Neuronal stem cell (in vitro differentiated cells): ENCODE data around the gene TRIM3.
A peak's percentile ranks its signal among the peaks of the same experiment; 100 is the strongest.

Experiments used
- DNase-seq: peaks from one replicate; pipeline ENCODE4 v3.0.0-alpha.2; 2013; ENCODE audit warnings: low spot score
- H2AFZ ChIP-seq: one replicate; pipeline ENCODE4 v1.6.1; 2013; ENCODE audit warnings: mild to moderate bottlenecking, low read length, inconsistent platforms
- H2AK5ac ChIP-seq: 2 replicates; pipeline ENCODE4 v1.6.1; 2013; ENCODE audit warnings: low read depth, mild to moderate bottlenecking, inconsistent platforms, low read length, moderate library complexity, mixed read lengths
- H2BK120ac ChIP-seq: 2 replicates; pipeline ENCODE4 v1.6.1; 2013; ENCODE audit warnings: low read depth, mild to moderate bottlenecking, inconsistent platforms, low read length, moderate library complexity, mixed read lengths
- H2BK12ac ChIP-seq: one replicate; pipeline ENCODE4 v1.6.1; 2013; ENCODE audit warnings: low read length, inconsistent platforms
- H2BK15ac ChIP-seq: 2 replicates; pipeline ENCODE4 v1.6.1; 2013; ENCODE audit warnings: mild to moderate bottlenecking, low read length, inconsistent platforms, mixed read lengths
- H2BK5ac ChIP-seq: one replicate; pipeline ENCODE4 v1.6.1; 2013; ENCODE audit warnings: inconsistent platforms, mild to moderate bottlenecking, low read length, moderate library complexity
- H3K14ac ChIP-seq: one replicate; pipeline ENCODE4 v1.6.1; 2013; ENCODE audit warnings: low read length, inconsistent platforms
- H3K18ac ChIP-seq: 2 replicates; pipeline ENCODE4 v1.6.1; 2013; ENCODE audit warnings: low read length, inconsistent platforms
- H3K23ac ChIP-seq: 2 replicates; pipeline ENCODE4 v1.6.1; 2013; ENCODE audit warnings: low read depth, mild to moderate bottlenecking, mixed read lengths, low read length, inconsistent platforms; ENCODE audit not compliant: poor library complexity
- H3K27ac ChIP-seq: replicated peaks from 3 replicates; pipeline ENCODE4 v1.5.1; 2013; ENCODE audit warnings: low read length, inconsistent platforms
- H3K27me3 ChIP-seq, 3 experiments: 2 replicates each; pipeline ENCODE4 v1.6.1; 2013; ENCODE audit warnings: low read length in 3 of 3, mild to moderate bottlenecking in 2 of 3, inconsistent platforms in 1 of 3, low read depth in 1 of 3, mixed read lengths in 1 of 3, moderate library complexity in 1 of 3; ENCODE audit not compliant: control insufficient read depth in 3 of 3, insufficient read depth in 3 of 3
- H3K36me3 ChIP-seq, 2 donors: replicated peaks in 1 of 2; 2 replicates each; pipeline ENCODE4 v1.6.1; 2013; ENCODE audit warnings: low read length in 2 of 2; ENCODE audit not compliant: control insufficient read depth in 2 of 2, insufficient read depth in 2 of 2
- H3K4ac ChIP-seq: 2 replicates; pipeline ENCODE4 v1.6.1; 2013; ENCODE audit warnings: inconsistent platforms, mild to moderate bottlenecking, low read length, moderate library complexity
- H3K4me1 ChIP-seq, 2 donors: 1 replicate in 1 of 2; 2 replicates in 1 of 2; pipeline ENCODE4 v1.6.1; 2013; ENCODE audit warnings: low read length in 2 of 2, low read depth in 1 of 2; ENCODE audit not compliant: control insufficient read depth in 2 of 2, insufficient read depth in 1 of 2
- H3K4me2 ChIP-seq: one replicate; pipeline ENCODE4 v1.6.1; 2013; ENCODE audit warnings: mild to moderate bottlenecking, low read length, inconsistent platforms; ENCODE audit not compliant: insufficient read depth, poor library complexity, severe bottlenecking
- H3K4me3 ChIP-seq, 2 donors: 2 replicates each; pipeline ENCODE4 v1.5.1; 2013; ENCODE audit warnings: low read length in 2 of 2, mild to moderate bottlenecking in 2 of 2, inconsistent platforms in 1 of 2, moderate library complexity in 1 of 2
- H3K79me1 ChIP-seq: one replicate; pipeline ENCODE4 v1.6.1; 2013; ENCODE audit warnings: low read depth, mild to moderate bottlenecking, inconsistent platforms, low read length, moderate library complexity
- H3K9ac ChIP-seq: one replicate; pipeline ENCODE4 v1.6.1; 2013; ENCODE audit warnings: mild to moderate bottlenecking, low read depth, low read length, inconsistent platforms; ENCODE audit not compliant: poor library complexity
- H3K9me3 ChIP-seq, 2 donors: replicated peaks in 1 of 2; 2 replicates each; pipeline versions ENCODE3 to v1.6.1; 2013; ENCODE audit warnings: low read length in 2 of 2, mild to moderate bottlenecking in 2 of 2, inconsistent platforms in 1 of 2, low read depth in 1 of 2, mixed read lengths in 1 of 2, moderate library complexity in 1 of 2; ENCODE audit not compliant: control insufficient read depth in 2 of 2, insufficient read depth in 1 of 2
- H4K8ac ChIP-seq: one replicate; pipeline ENCODE4 v1.6.1; 2013; ENCODE audit warnings: low read depth, mild to moderate bottlenecking, inconsistent platforms, low read length, moderate library complexity
- H4K91ac ChIP-seq: one replicate; pipeline ENCODE4 v1.6.1; 2013; ENCODE audit warnings: low read length, low read depth, mild to moderate bottlenecking, inconsistent platforms; ENCODE audit not compliant: poor library complexity
- WGBS, 2 donors: extraction: QIAGEN DNeasy Blood & Tissue Kit; methylation state at CpG; one replicate each; pipeline ENCODE4 v1.1.7; 2013; ENCODE audit warnings: missing lambda C conversion rate in 2 of 2, mixed read lengths in 1 of 2; ENCODE audit not compliant: insufficient read length in 2 of 2, insufficient replicate concordance in 1 of 2; ENCODE audit errors: extremely low coverage in 2 of 2; 5-methylcytosine and 5-hydroxymethylcytosine counted together

TRIM3 gene

GRCh38 chr11:6456361-6457073, 17.2 kb downstream of the TRIM3 start:
- H3K23ac ChIP-seq = peak overlapping the region; percentile 7
- no peaks in the 10 kb centered on the region for H3K27me3 ChIP-seq
- WGBS, 2 donors = no CpG with 5 or more reads among the region's 56 CpGs
- H2BK120ac ChIP-seq = no peak overlapping the region
- no peak overlapping the region for H3K4ac ChIP-seq
- no peak overlapping the region for H2AFZ ChIP-seq
- no peak overlapping the region for H2AK5ac ChIP-seq
- no peaks in the 10 kb centered on the region for H3K4me1 ChIP-seq
- H3K14ac ChIP-seq = no peak overlapping the region
- H2BK15ac ChIP-seq = no peak overlapping the region
- no peak overlapping the region for H2BK5ac ChIP-seq
- no peaks in the 10 kb centered on the region for H3K9me3 ChIP-seq
- H3K79me1 ChIP-seq = peaks cover 3% of the 10 kb centered on the region
- no peak for DNase-seq
- H3K4me2 ChIP-seq = no peak overlapping the region
- H4K91ac ChIP-seq = no peak overlapping the region
- no peak overlapping the region for H2BK12ac ChIP-seq
- H4K8ac ChIP-seq = no peak overlapping the region
- no peak overlapping the region for H3K18ac ChIP-seq
- H3K4me3 ChIP-seq = no peak overlapping the region
- no peak overlapping the region for H3K27ac ChIP-seq
- peaks cover 25 to 69% of the 10 kb centered on the region in 2 donors for H3K36me3 ChIP-seq
- no peak overlapping the region for H3K9ac ChIP-seq

GRCh38 chr11:6455070-6455469, 18.7 kb downstream of the TRIM3 start:
- H3K9me3 ChIP-seq = no peaks in the 10 kb centered on the region
- no CpG with 5 or more reads among the region's 2 CpGs for WGBS, 2 donors
- no peak overlapping the region for H3K18ac ChIP-seq
- no peak overlapping the region for H2AK5ac ChIP-seq
- H3K4ac ChIP-seq = no peak overlapping the region
- H3K9ac ChIP-seq = no peak overlapping the region
- no peak overlapping the region for H3K23ac ChIP-seq
- peaks cover 3% of the 10 kb centered on the region for H3K79me1 ChIP-seq
- no peaks in the 10 kb centered on the region for H3K27me3 ChIP-seq
- no peak overlapping the region for H3K4me2 ChIP-seq
- H2BK15ac ChIP-seq = no peak overlapping the region
- DNase-seq = no peak
- no peak overlapping the region for H2BK120ac ChIP-seq
- no peak overlapping the region for H2BK12ac ChIP-seq
- no peaks in the 10 kb centered on the region for H3K4me1 ChIP-seq
- no peak overlapping the region for H3K14ac ChIP-seq
- H3K4me3 ChIP-seq = no peak overlapping the region
- H4K91ac ChIP-seq = no peak overlapping the region
- no peak overlapping the region for H2AFZ ChIP-seq
- no peak overlapping the region for H2BK5ac ChIP-seq
- no peak overlapping the region for H3K27ac ChIP-seq
- peaks cover 33 to 78% of the 10 kb centered on the region in 2 donors for H3K36me3 ChIP-seq
- H4K8ac ChIP-seq = no peak overlapping the region

- Histone ChIP-seq H4K8ac (no peak overlapping the region), H3K9me3 (no peaks in the 10 kb centered on the region), H3K23ac (no peak overlapping the region), H2BK12ac (no peak overlapping the region), H3K14ac (no peak overlapping the region), H3K4me3 (no peak overlapping the region), H3K18ac (no peak overlapping the region), H3K36me3 (peaks cover 38 to 84% of the 10 kb centered on the region in 2 donors), H3K27me3 (no peaks in the 10 kb centered on the region), H2BK5ac (no peak overlapping the region), H2AK5ac (no peak overlapping the region), H2AFZ (no peak overlapping the region), H2BK120ac (no peak overlapping the region), H3K4me1 (no peaks in the 10 kb centered on the region), H2BK15ac (no peak overlapping the region), H3K9ac (no peak overlapping the region), H3K27ac (no peak overlapping the region), H3K4ac (no peak overlapping the region), H3K79me1 (peaks cover 3% of the 10 kb centered on the region), H3K4me2 (no peak overlapping the region), H4K91ac (no peak overlapping the region)
- DNase-seq = no peak
- no CpG with 5 or more reads among the region's 2 CpGs for WGBS, 2 donors
Measured at GRCh38 chr11:6453152-6453551, 20.6 kb downstream of the TRIM3 start.

- no peaks in the 10 kb centered on the region for H3K27me3 ChIP-seq
- no CpG with 5 or more reads among the region's 3 CpGs for WGBS, 2 donors
Measured at GRCh38 chr11:6452219-6452618, 21.5 kb downstream of the TRIM3 start.

More at GRCh38 chr11:6452219-6452618, 21.5 kb downstream of the TRIM3 start:
- H3K9me3 ChIP-seq = no peaks in the 10 kb centered on the region
- H2BK120ac ChIP-seq = no peak overlapping the region
- H2AK5ac ChIP-seq = no peak overlapping the region
- H3K79me1 ChIP-seq = peaks cover 3% of the 10 kb centered on the region
- no peak overlapping the region for H2BK12ac ChIP-seq
- no peak overlapping the region for H3K4ac ChIP-seq
- H3K4me1 ChIP-seq = no peaks in the 10 kb centered on the region
- peaks cover 36 to 75% of the 10 kb centered on the region in 2 donors for H3K36me3 ChIP-seq
- no peak overlapping the region for H2BK5ac ChIP-seq
- no peak overlapping the region for H4K91ac ChIP-seq
- no peak overlapping the region for H3K18ac ChIP-seq
- no peak overlapping the region for H3K23ac ChIP-seq
- H4K8ac ChIP-seq = no peak overlapping the region
- H3K14ac ChIP-seq = no peak overlapping the region
- H3K27ac ChIP-seq = no peak overlapping the region
- H3K9ac ChIP-seq = no peak overlapping the region
- no peak for DNase-seq
- no peak overlapping the region for H2AFZ ChIP-seq
- H2BK15ac ChIP-seq = no peak overlapping the region
- H3K4me3 ChIP-seq = no peak overlapping the region
- H3K4me2 ChIP-seq = no peak overlapping the region
